HepG2 (cell line): ENCODE measurements around the gene MCRIP2. TPM values are rescaled to one million over a fixed set of nuclear protein-coding genes. Genes with fewer than 3 reads are reported as not detected.

Experiments used
- ARID5B ChIP-seq: IDR thresholded peaks from 2 replicates; pipeline ENCODE4 v1.4.0; 2020; ENCODE audit warnings: mild to moderate bottlenecking, missing genetic modification reagents
- HHEX ChIP-seq: IDR thresholded peaks from 2 replicates; pipeline ENCODE4 v1.6.1; 2016; ENCODE audit warnings: control low read depth
- KDM3A ChIP-seq: IDR thresholded peaks from 2 replicates; pipeline ENCODE4 v1.6.1; 2018; ENCODE audit warnings: low read depth, missing compliant biosample characterization
- PHF20 ChIP-seq: sonication (generic); formaldehyde crosslinking; IDR thresholded peaks from 2 replicates; pipeline ENCODE4 v1.5.0; 2020; ENCODE audit warnings: mild to moderate bottlenecking, missing genetic modification reagents
- PHF21A ChIP-seq: sonication (generic); formaldehyde crosslinking; IDR thresholded peaks from 2 replicates; pipeline ENCODE4 v1.5.0; 2020; ENCODE audit warnings: mild to moderate bottlenecking, missing genetic modification reagents
- RXRA ChIP-seq: sonication (generic); formaldehyde crosslinking; IDR thresholded peaks from 2 replicates; pipeline ENCODE4 v1.5.1; 2020; ENCODE audit warnings: missing genetic modification reagents
- SOX13 ChIP-seq, 3 experiments: fragments of 450-650 bp in 1 of 3; sonication (generic) in 1 of 3; formaldehyde crosslinking in 1 of 3; IDR thresholded peaks in 2 of 3; conservative IDR thresholded peaks in 1 of 3; 2 replicates each; pipeline versions ENCODE4 v1.5.0 to v1.6.1; 2016 to 2020; ENCODE audit warnings: antibody characterized with exemption in 1 of 3, mild to moderate bottlenecking in 1 of 3, missing compliant biosample characterization in 1 of 3, missing genetic modification reagents in 1 of 3, moderate library complexity in 1 of 3
- SRSF9 ChIP-seq: fragments of 200-400 bp; formaldehyde crosslinking; IDR thresholded peaks from 2 replicates; pipeline ENCODE4 v1.6.1; 2018; ENCODE audit warnings: borderline replicate concordance, mild to moderate bottlenecking, low read depth, low read length; ENCODE audit not compliant: insufficient read depth, poor library complexity, severe bottlenecking
- ZBTB38 ChIP-seq: sonication (generic); formaldehyde crosslinking; IDR thresholded peaks from 2 replicates; pipeline ENCODE4 v1.5.1; 2020; ENCODE audit warnings: mild to moderate bottlenecking, missing genetic modification reagents
- ZBTB46 ChIP-seq: sonication (generic); formaldehyde crosslinking; IDR thresholded peaks from 2 replicates; pipeline ENCODE4 v1.4.0; 2020; ENCODE audit warnings: mild to moderate bottlenecking, missing genetic modification reagents, borderline replicate concordance
- ZNF101 ChIP-seq: sonication (generic); formaldehyde crosslinking; IDR thresholded peaks from 2 replicates; pipeline ENCODE4 v1.4.0; 2020; ENCODE audit warnings: mild to moderate bottlenecking, low read depth, missing genetic modification reagents, borderline replicate concordance
- ZNF143 ChIP-seq: sonication (generic); formaldehyde crosslinking; IDR thresholded peaks from 2 replicates; pipeline ENCODE4 v1.4.0; 2020; ENCODE audit warnings: missing genetic modification reagents
- ZNF207 ChIP-seq: fragments of 450-650 bp; IDR thresholded peaks from 2 replicates; pipeline ENCODE4 v1.6.1; 2016; ENCODE audit warnings: antibody characterized with exemption, borderline replicate concordance
- ZNF33A ChIP-seq: sonication (generic); formaldehyde crosslinking; IDR thresholded peaks from 2 replicates; pipeline ENCODE4 v1.5.1; 2020; ENCODE audit warnings: missing genetic modification reagents, mild to moderate bottlenecking, moderate library complexity, borderline replicate concordance
- ZNF414 ChIP-seq: sonication (generic); formaldehyde crosslinking; IDR thresholded peaks from 2 replicates; pipeline ENCODE4 v1.5.0; 2020; ENCODE audit warnings: missing genetic modification reagents
- ZNF468 ChIP-seq: sonication (generic); formaldehyde crosslinking; IDR thresholded peaks from 2 replicates; pipeline ENCODE4 v1.8.0; 2022; ENCODE audit warnings: mild to moderate bottlenecking, moderate library complexity, missing genetic modification reagents
- ZNF563 ChIP-seq: sonication (generic); formaldehyde crosslinking; IDR thresholded peaks from 2 replicates; pipeline ENCODE4 v1.8.0; 2022; ENCODE audit warnings: mild to moderate bottlenecking, moderate library complexity, missing genetic modification reagents
- ZSCAN12 ChIP-seq: sonication (generic); formaldehyde crosslinking; IDR thresholded peaks from 2 replicates; pipeline ENCODE4 v1.9.0; 2021; ENCODE audit warnings: mild to moderate bottlenecking, missing genetic modification reagents
- polyA plus RNA-seq, 8 experiments: library from polyadenylated mRNA; depleted of rRNA in 3 of 8; stranded (reverse) in 7 of 8; unstranded in 1 of 8; fragments of >200 nt; fragmentation: Illumina TruSeq in 4 of 8; extraction: Trizol in 4 of 8; gene quantifications; 2 replicates each; pipeline versions ENCODE4 v1.2.1 to v1.2.3, GENCODE V29; 2011 to 2016; ENCODE audit warnings: low read depth in 4 of 8, missing spikeins in 1 of 8, mixed read lengths in 1 of 8; ENCODE audit not compliant: insufficient read depth in 1 of 8
- total RNA-seq, 5 experiments: library from RNA; depleted of rRNA; stranded (reverse); fragments of >200 nt; fragmentation: Illumina TruSeq; extraction: Trizol; gene quantifications; 2 replicates each; pipeline ENCODE4 v1.2.3, GENCODE V29; 2016; ENCODE audit warnings: low read depth in 1 of 5
- TF ChIP-seq, protein P1 (sequence below): sonication (generic); formaldehyde crosslinking; IDR thresholded peaks from 2 replicates; pipeline ENCODE4 v1.9.0; 2021; ENCODE audit warnings: missing genetic modification reagents, borderline replicate concordance
- TF ChIP-seq, protein P2 (sequence below): sonication (generic); formaldehyde crosslinking; IDR thresholded peaks from 2 replicates; pipeline ENCODE4 v1.4.0; 2020; ENCODE audit warnings: missing genetic modification reagents

The MCRIP2 gene
- total and polyA plus RNA-seq, 2 of the 13 experiments (the other 11 are each of a cell fraction or from before 2014, with no cell fraction given): 39.6 to 76.7 TPM

DNA sequence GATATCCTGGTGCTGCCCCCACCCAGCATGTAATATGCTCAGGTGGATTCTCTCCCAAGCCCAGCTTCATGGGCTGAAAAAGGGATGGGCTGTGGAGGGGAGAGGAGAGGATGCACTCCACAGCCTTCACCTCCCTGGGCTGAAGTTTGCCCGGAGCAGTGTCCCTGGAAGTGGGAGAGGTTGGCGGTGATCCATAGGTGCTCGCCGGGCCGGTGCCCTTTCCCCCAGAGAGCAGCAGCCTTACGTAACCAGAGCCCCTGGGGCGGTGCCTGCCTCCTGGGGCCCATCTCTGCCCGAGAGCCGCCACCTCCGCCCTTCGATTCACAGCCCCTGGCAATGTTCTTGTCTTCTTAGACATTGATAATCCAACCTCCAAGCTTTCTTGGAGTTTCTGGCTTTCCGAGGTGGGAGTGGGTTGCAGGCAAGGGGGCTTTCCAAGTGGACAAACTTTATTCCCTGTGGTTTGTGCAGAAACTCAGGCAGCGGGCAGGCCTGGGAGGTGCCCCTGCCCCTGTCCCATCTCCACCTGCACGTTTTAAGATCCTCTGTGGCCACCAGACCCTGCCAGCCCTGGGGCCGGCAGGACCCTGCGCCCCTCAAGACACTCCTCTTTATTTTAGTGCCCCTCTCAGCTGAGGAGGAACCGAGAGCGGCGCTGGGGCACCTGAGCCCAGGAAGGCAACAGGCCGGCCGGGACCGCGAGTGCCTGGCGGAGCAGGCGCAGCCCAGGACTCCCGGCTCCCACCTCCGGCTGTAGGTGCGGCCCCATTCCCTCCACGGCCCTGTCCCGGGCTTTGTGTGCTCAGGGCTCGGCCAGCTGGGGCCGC lies 4.4 kb downstream of the MCRIP2 start (continued):
- no peak for TF ChIP-seq ZNF33A (CRISPR knock-in tag)
- TF ChIP-seq RXRA: peak; percentile 98
- TF ChIP-seq ZNF101: no peak
- peak; percentile 69 for TF ChIP-seq PHF21A (CRISPR knock-in tag)
- TF ChIP-seq HHEX (CRISPR knock-in tag): no peak
- no peak for TF ChIP-seq SOX13 (IDR thresholded peaks at IDR 0.05)
- TF ChIP-seq SOX13 (CRISPR knock-in tag; conservative IDR thresholded peaks at IDR 0.05 in 1 of 2, IDR thresholded peaks at IDR 0.05 in 1 of 2): peak in 1 of 2 experiments; percentile 24; a peak in 1 of 4 replicates
- no peak for TF ChIP-seq ZNF468 (CRISPR knock-in tag)
- no peak for TF ChIP-seq ZBTB38 (CRISPR knock-in tag)
- TF ChIP-seq ZBTB46 (CRISPR knock-in tag): no peak
- TF ChIP-seq ZSCAN12 (CRISPR knock-in tag): no peak
- peak; percentile 58; the same call in 1 of the 2 replicates for TF ChIP-seq ARID5B (CRISPR knock-in tag)
- TF ChIP-seq PHF20 (CRISPR knock-in tag): no peak
- no peak for TF ChIP-seq ZNF207
- TF ChIP-seq KDM3A (CRISPR knock-in tag): no peak
- no peak for TF ChIP-seq ZNF563 (CRISPR knock-in tag)
- TF ChIP-seq, protein P1, sequence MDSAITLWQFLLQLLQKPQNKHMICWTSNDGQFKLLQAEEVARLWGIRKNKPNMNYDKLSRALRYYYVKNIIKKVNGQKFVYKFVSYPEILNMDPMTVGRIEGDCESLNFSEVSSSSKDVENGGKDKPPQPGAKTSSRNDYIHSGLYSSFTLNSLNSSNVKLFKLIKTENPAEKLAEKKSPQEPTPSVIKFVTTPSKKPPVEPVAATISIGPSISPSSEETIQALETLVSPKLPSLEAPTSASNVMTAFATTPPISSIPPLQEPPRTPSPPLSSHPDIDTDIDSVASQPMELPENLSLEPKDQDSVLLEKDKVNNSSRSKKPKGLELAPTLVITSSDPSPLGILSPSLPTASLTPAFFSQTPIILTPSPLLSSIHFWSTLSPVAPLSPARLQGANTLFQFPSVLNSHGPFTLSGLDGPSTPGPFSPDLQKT: no peak
- TF ChIP-seq, protein P2, sequence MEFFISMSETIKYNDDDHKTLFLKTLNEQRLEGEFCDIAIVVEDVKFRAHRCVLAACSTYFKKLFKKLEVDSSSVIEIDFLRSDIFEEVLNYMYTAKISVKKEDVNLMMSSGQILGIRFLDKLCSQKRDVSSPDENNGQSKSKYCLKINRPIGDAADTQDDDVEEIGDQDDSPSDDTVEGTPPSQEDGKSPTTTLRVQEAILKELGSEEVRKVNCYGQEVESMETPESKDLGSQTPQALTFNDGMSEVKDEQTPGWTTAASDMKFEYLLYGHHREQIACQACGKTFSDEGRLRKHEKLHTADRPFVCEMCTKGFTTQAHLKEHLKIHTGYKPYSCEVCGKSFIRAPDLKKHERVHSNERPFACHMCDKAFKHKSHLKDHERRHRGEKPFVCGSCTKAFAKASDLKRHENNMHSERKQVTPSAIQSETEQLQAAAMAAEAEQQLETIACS: no peak
- TF ChIP-seq ZNF414: no peak
- no peak for TF ChIP-seq SRSF9
- TF ChIP-seq ZNF143 (CRISPR knock-in tag): no peak
